Breast epithelium (tissue), 4 donors: ENCODE results near the gene SYNC. TPM values are rescaled to one million over a fixed set of nuclear protein-coding genes. Genes with fewer than 3 reads are reported as not detected.
"Not testable (repeated sequence)": the region's sequence is repeated elsewhere in the genome, so short reads cannot be mapped to it uniquely, and the experiment has no call there.

ENCODE experiments used
- DNase-seq, 2 donors: peaks; one replicate each; pipeline ENCODE4 v3.0.0-alpha.2; 2019; ENCODE audit warnings: low spot score in 2 of 2
- H3K27ac ChIP-seq, 2 donors: fragments of 200-600 bp; sonication (generic) in 1 of 2; one replicate each; pipeline ENCODE4 v1.5.1; 2016 to 2019; ENCODE audit warnings: mild to moderate bottlenecking in 1 of 2
- H3K27me3 ChIP-seq, 2 donors: fragments of 200-600 bp; sonication (generic) in 1 of 2; one replicate each; pipeline versions ENCODE4 v1.5.1 to v1.6.0; 2017 to 2019; ENCODE audit warnings: control low read depth in 1 of 2, mild to moderate bottlenecking in 1 of 2
- H3K36me3 ChIP-seq: fragments of 200-600 bp; one replicate; pipeline ENCODE4 v1.5.1; 2019
- H3K4me1 ChIP-seq, 2 donors: fragments of 200-600 bp; sonication (generic); one replicate each; pipeline ENCODE4 v1.5.1; 2016 to 2019; ENCODE audit warnings: control low read depth in 1 of 2
- H3K4me3 ChIP-seq, 3 donors: fragments of 200-600 bp; sonication (generic); 1 replicate in 2 of 3; 2 replicates in 1 of 3; pipeline ENCODE4 v1.5.1; 2016 to 2019; ENCODE audit warnings: mild to moderate bottlenecking in 3 of 3, moderate library complexity in 2 of 3
- H3K9me3 ChIP-seq, 2 donors: fragments of 200-600 bp; sonication (generic) in 1 of 2; one replicate each; pipeline ENCODE4 v1.5.1; 2016 to 2019; ENCODE audit warnings: control low read depth in 1 of 2
- POLR2A ChIP-seq: fragments of 450-650 bp; IDR thresholded peaks from one replicate; pipeline ENCODE4 v1.6.1; 2016; ENCODE audit warnings: antibody characterized with exemption, mild to moderate bottlenecking, moderate library complexity
- POLR2AphosphoS5 ChIP-seq, 3 donors: sonication (generic); formaldehyde crosslinking; IDR thresholded peaks; one replicate each; pipeline ENCODE4 v1.6.1; 2017; ENCODE audit warnings: antibody characterized with exemption in 3 of 3
- intact Hi-C: fragments of 100-400 bp; cut with DNase I; formaldehyde crosslinking; loops from one replicate; pipeline ENCODE4 v1.15.1; 2023; ENCODE audit warnings: low total_unique reads
- total RNA-seq, 3 donors: library from RNA; depleted of rRNA; stranded (reverse); fragments of >200 nt; gene quantifications; one replicate each; pipeline ENCODE4 v1.1.0, GENCODE V29; 2016
- TF ChIP-seq, protein P1 (sequence below), 3 donors: fragments of 450-650 bp; IDR thresholded peaks; one replicate each; pipeline ENCODE4 v1.5.1; 2016 to 2017; ENCODE audit warnings: antibody characterized with exemption in 3 of 3, mild to moderate bottlenecking in 3 of 3, moderate library complexity in 3 of 3

The SYNC gene
- total RNA-seq, 3 donors from 2014 or later = 9.8 to 24.2 (median 13.6) TPM

DNA sequence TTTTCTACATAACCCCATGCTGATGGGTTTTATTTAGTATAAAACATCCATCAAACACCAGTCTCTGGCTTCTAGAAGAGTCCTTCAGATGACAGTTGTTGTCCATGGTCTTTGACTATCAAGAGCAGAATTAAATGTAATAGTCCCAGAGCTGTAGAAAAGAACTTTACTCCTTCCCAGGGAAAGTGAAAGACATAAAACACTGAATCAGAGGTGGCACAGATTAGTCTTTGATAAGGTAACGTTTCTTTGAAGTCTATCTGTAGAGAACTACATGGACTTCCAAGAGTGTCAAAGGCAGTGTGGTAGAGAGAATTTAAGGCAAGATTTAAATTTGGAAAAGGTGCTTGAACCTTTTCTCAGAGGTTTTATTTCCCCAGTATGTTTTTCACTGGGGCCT is 21.9 kb downstream of the SYNC start:
- TF ChIP-seq, protein P1, sequence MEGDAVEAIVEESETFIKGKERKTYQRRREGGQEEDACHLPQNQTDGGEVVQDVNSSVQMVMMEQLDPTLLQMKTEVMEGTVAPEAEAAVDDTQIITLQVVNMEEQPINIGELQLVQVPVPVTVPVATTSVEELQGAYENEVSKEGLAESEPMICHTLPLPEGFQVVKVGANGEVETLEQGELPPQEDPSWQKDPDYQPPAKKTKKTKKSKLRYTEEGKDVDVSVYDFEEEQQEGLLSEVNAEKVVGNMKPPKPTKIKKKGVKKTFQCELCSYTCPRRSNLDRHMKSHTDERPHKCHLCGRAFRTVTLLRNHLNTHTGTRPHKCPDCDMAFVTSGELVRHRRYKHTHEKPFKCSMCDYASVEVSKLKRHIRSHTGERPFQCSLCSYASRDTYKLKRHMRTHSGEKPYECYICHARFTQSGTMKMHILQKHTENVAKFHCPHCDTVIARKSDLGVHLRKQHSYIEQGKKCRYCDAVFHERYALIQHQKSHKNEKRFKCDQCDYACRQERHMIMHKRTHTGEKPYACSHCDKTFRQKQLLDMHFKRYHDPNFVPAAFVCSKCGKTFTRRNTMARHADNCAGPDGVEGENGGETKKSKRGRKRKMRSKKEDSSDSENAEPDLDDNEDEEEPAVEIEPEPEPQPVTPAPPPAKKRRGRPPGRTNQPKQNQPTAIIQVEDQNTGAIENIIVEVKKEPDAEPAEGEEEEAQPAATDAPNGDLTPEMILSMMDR (IDR thresholded peaks at IDR 0.05) = no peak
- TF ChIP-seq POLR2A (no peak), POLR2AphosphoS5 (IDR thresholded peaks at IDR 0.05) (no peak)
- Histone ChIP-seq H3K27ac (peak overlapping the region in 1 of 2 donors; percentile 36), H3K36me3 (peaks cover 6% of the 10 kb centered on the region), H3K4me1 (peaks cover 5 to 16% of the 10 kb centered on the region in 2 donors), H3K27me3 (no peaks in the 10 kb centered on the region), H3K9me3 (no peaks in the 10 kb centered on the region), H3K4me3 (no peak overlapping the region)
- intact Hi-C loops = no loop called here
- DNase-seq = no peak

DNA sequence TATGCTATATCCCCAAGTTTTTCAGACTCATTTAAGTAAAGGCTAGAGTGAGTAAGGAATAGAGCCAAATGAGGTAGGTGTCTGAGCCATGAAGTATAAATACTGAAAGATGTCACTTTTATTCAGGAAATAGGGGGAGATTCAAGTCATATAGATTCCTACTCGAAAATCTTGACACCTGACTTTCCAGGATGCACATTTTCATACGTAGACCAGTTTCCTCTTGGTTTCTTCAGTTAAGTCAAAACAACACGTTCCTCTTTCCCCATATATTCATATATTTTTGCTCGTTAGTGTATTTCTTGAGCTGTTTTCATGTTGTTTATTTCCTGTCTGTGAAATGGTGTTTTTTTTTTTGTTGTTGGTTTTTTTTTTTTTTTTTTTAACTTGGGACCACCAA is 22.6 kb downstream of the SYNC start:
- H3K27ac ChIP-seq, intact Hi-C loops, H3K9me3 ChIP-seq, H3K27me3 ChIP-seq, H3K36me3 ChIP-seq, H3K4me1 ChIP-seq, H3K4me3 ChIP-seq, DNase-seq: not testable (repeated sequence)

GRCh38 chr1:32676945-32677344 is 25.6 kb downstream of the SYNC start:
- Histone ChIP-seq H3K9me3 (no peaks in the 10 kb centered on the region), H3K27me3 (no peaks in the 10 kb centered on the region), H3K4me1 (peaks cover 0 to 4% of the 10 kb centered on the region in 2 donors), H3K27ac (no peak overlapping the region), H3K36me3 (peaks cover 6% of the 10 kb centered on the region), H3K4me3 (no peak overlapping the region)
- DNase-seq = no peak
- intact Hi-C loops = no loop called here
- TF ChIP-seq POLR2A (no peak), POLR2AphosphoS5 (IDR thresholded peaks at IDR 0.05) (no peak)
- TF ChIP-seq, protein P1 (IDR thresholded peaks at IDR 0.05) = no peak

GRCh38 chr1:32668716-32669115 is 33.9 kb downstream of the SYNC start:
- DNase-seq, H3K9me3 ChIP-seq, H3K4me1 ChIP-seq, intact Hi-C loops, H3K4me3 ChIP-seq, H3K36me3 ChIP-seq, H3K27me3 ChIP-seq, H3K27ac ChIP-seq: not testable (repeated sequence)

DNA sequence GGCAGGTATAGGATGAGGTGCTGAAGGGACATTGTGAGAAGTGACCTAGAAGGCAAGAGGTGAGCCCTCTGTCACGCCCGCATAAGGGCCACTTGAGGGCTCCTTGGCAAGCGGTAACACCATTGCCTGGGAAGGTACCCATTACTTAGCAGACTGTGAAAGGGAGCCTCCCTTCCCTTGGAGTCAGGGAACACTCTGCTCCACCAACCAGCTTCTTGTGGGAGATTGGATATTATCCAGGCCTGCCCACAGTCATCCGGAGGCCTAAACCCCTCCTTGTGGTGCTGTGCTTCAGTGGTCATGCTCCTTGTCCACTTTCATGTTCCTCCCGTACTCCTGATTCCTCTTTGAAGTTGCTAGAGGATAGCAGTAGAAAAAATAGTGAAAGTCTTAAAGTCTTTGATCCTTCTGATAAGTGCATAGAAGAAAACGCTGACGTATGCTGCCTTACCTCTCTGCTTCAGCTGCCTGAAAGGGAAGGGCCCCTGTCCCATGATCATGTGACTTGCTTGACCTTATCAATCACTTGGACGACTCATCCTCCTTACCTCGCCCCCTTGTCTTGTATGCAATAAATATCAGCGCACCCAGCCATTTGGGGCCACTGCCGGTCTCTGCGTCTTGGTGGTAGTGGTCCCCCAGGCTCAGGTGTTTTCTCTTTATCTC is 35.5 kb downstream of the SYNC start:
- H3K36me3 ChIP-seq = peaks cover 5% of the 10 kb centered on the region
- H3K27ac ChIP-seq = no peak overlapping the region
- TF ChIP-seq POLR2A = no peak
- TF ChIP-seq, protein P1 (IDR thresholded peaks at IDR 0.05) = no peak
- no peak for TF ChIP-seq POLR2AphosphoS5 (IDR thresholded peaks at IDR 0.05)
- H3K9me3 ChIP-seq = no peaks in the 10 kb centered on the region
- DNase-seq = no peak
- no peaks in the 10 kb centered on the region for H3K4me1 ChIP-seq
- intact Hi-C loops = no loop called here
- no peak overlapping the region for H3K4me3 ChIP-seq
- no peaks in the 10 kb centered on the region for H3K27me3 ChIP-seq

DNA sequence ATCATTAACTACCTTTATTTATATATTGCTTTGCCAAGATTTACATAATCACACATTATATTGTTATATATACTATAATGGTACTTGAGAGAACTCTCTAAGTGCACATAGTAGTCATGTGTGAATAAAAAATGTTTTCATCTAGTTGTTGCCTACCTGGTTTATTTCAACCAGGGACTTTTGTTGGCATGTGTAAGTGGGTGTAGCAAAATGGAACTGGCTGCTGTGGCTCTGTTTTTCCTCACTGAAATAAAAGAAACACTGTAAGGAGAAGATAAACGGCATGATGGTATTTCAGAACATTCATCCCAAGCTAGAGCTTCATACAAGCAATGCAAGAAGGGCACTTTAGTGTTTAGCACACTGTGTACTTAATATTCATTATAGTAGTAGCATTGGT is 36.7 kb downstream of the SYNC start:
- H3K9me3 ChIP-seq = no peaks in the 10 kb centered on the region
- DNase-seq = no peak
- H3K27me3 ChIP-seq = no peaks in the 10 kb centered on the region
- TF ChIP-seq POLR2A (no peak), POLR2AphosphoS5 (IDR thresholded peaks at IDR 0.05) (no peak)
- TF ChIP-seq, protein P1 (IDR thresholded peaks at IDR 0.05) = no peak
- H3K36me3 ChIP-seq = peaks cover 5% of the 10 kb centered on the region
- intact Hi-C loops = no loop called here
- H3K27ac ChIP-seq = no peak overlapping the region
- H3K4me3 ChIP-seq = no peak overlapping the region
- H3K4me1 ChIP-seq = no peaks in the 10 kb centered on the region
